GM12878 (cell line): Measurements from ENCODE around the gene SNAPC2. TPM values are rescaled to one million over a fixed set of nuclear protein-coding genes. Genes with fewer than 3 reads are reported as not detected.
A peak's percentile ranks its signal among the peaks of the same experiment; 100 is the strongest.

Experiments
- CREB1 ChIP-seq: IDR thresholded peaks from 2 replicates; pipeline ENCODE4 v1.6.1; 2012; ENCODE audit warnings: low read depth, mild to moderate bottlenecking, inconsistent platforms
- EZH2 ChIP-seq: IDR thresholded peaks from 2 replicates; pipeline ENCODE4 v1.6.1; 2012; ENCODE audit warnings: low read depth, mild to moderate bottlenecking, control low read depth, inconsistent platforms, low read length, borderline replicate concordance; ENCODE audit not compliant: control insufficient read depth
- FOS ChIP-seq: IDR thresholded peaks from 3 replicates; pipeline ENCODE4 v1.6.1; 2011; ENCODE audit warnings: borderline replicate concordance; ENCODE audit not compliant: insufficient read length; ENCODE audit errors: extremely low read depth
- HDAC2 ChIP-seq: fragments of 200-600 bp; sonication (generic); IDR thresholded peaks from 2 replicates; pipeline ENCODE4 v1.6.1; 2017
- IKZF1 ChIP-seq: fragments of 450-650 bp; conservative IDR thresholded peaks from 2 replicates; pipeline ENCODE4 v1.6.1; 2017; ENCODE audit warnings: antibody characterized with exemption, mild to moderate bottlenecking
- NFXL1 ChIP-seq: fragments of 450-650 bp; IDR thresholded peaks from 2 replicates; pipeline ENCODE4 v1.6.1; 2017; ENCODE audit warnings: antibody characterized with exemption, mild to moderate bottlenecking, borderline replicate concordance
- NR2F1 ChIP-seq: fragments of 450-650 bp; conservative IDR thresholded peaks from 2 replicates; pipeline ENCODE4 v1.6.1; 2017; ENCODE audit warnings: mild to moderate bottlenecking
- POU2F2 ChIP-seq: IDR thresholded peaks from 3 replicates; pipeline ENCODE4 v1.6.1; 2011; ENCODE audit warnings: low read depth, mild to moderate bottlenecking, low read length, borderline replicate concordance
- SPI1 ChIP-seq: IDR thresholded peaks from 2 replicates; pipeline ENCODE4 v1.6.1; 2011; ENCODE audit warnings: low read depth, mild to moderate bottlenecking, low read length, moderate library complexity, borderline replicate concordance; ENCODE audit not compliant: insufficient read depth
- SRF ChIP-seq, 2 experiments: IDR thresholded peaks; 2 replicates each; pipeline ENCODE4 v1.6.1; 2011; ENCODE audit warnings: low read depth in 2 of 2, low read length in 2 of 2, mild to moderate bottlenecking in 1 of 2, moderate library complexity in 1 of 2
- TARDBP ChIP-seq: IDR thresholded peaks from 2 replicates; pipeline ENCODE4 v1.6.1; 2016; ENCODE audit warnings: borderline replicate concordance
- TCF3 ChIP-seq: IDR thresholded peaks from 2 replicates; pipeline ENCODE4 v1.6.1; 2012; ENCODE audit warnings: low read depth, mild to moderate bottlenecking, low read length, borderline replicate concordance; ENCODE audit not compliant: insufficient read depth
- YY1 ChIP-seq: IDR thresholded peaks from 2 replicates; pipeline ENCODE4 v1.6.1; 2011; ENCODE audit warnings: low read depth, mild to moderate bottlenecking, low read length
- ZNF217 ChIP-seq: fragments of 450-650 bp; IDR thresholded peaks from 2 replicates; pipeline ENCODE4 v1.6.1; 2017; ENCODE audit warnings: antibody characterized with exemption, mild to moderate bottlenecking
- ZNF622 ChIP-seq: fragments of 450-650 bp; IDR thresholded peaks from 2 replicates; pipeline ENCODE4 v1.6.1; 2017; ENCODE audit warnings: mild to moderate bottlenecking, inconsistent platforms
- ZSCAN29 ChIP-seq: fragments of 450-650 bp; IDR thresholded peaks from 2 replicates; pipeline ENCODE4 v1.6.1; 2017; ENCODE audit warnings: mild to moderate bottlenecking, moderate library complexity
- polyA plus RNA-seq, 11 experiments: library from polyadenylated mRNA; depleted of rRNA in 4 of 11; unstranded in 6 of 11; stranded (reverse) in 5 of 11; fragments of >200 nt; fragmentation: Nextera tagmentation in 4 of 11; fragmentation: Illumina TruSeq in 1 of 11; extraction: Ambion mirVana in 4 of 11; extraction: Trizol in 1 of 11; gene quantifications; 1 replicate in 1 of 11; 2 replicates in 10 of 11; pipeline versions ENCODE4 v1.2.1 to v1.2.3, GENCODE V29; 2011 to 2016; ENCODE audit warnings: inconsistent platforms in 2 of 11, missing spikeins in 2 of 11, low read depth in 1 of 11
- total RNA-seq, 4 experiments: library from RNA; depleted of rRNA in 3 of 4; stranded (reverse); fragments of >200 nt in 3 of 4; fragmentation: Illumina TruSeq in 1 of 4; extraction: Trizol in 1 of 4; gene quantifications; 2 replicates each; pipeline versions ENCODE4 v1.2.1 to v1.2.3, GENCODE V29; 2013 to 2021
- TF ChIP-seq, protein P1 (sequence below): fragments of 150-350 bp; IDR thresholded peaks from 2 replicates; pipeline ENCODE4 v1.6.1; 2014; ENCODE audit warnings: mild to moderate bottlenecking, low read depth, low read length
- TF ChIP-seq, protein P2 (sequence below): fragments of 450-650 bp; IDR thresholded peaks from 2 replicates; pipeline ENCODE4 v1.6.1; 2018; ENCODE audit warnings: mild to moderate bottlenecking, low read depth, moderate library complexity; ENCODE audit not compliant: partially characterized antibody
- TF ChIP-seq, protein P3 (sequence below): fragments of 450-650 bp; formaldehyde crosslinking; IDR thresholded peaks from 2 replicates; pipeline ENCODE4 v1.4.0; 2020; ENCODE audit warnings: mild to moderate bottlenecking, moderate library complexity

Gene SNAPC2
- total and polyA plus RNA-seq, 10 of the 15 experiments (the other 5 are each of a cell fraction or from before 2014, with no cell fraction given): 0.19 to 20.8 (median 12.6) TPM

GRCh38 chr19:7943444-7944176 lies 23.5 kb downstream of the SNAPC2 start, which contains the start of gene TIMM44 (continued):
- TF ChIP-seq POU2F2 (no peak), EZH2 (no peak), CREB1 (peak; percentile 97), SRF (IDR thresholded peaks at IDR 0.05; ENCODE audit: low read depth in 2 of 2, low read length in 2 of 2) (0 out of 4 replicates have a peak, but pooled peaks of 1 of the 2 experiments have one; percentile 46), FOS (peak; percentile 39), ZNF622 (no peak), HDAC2 (no peak), YY1 (peak; percentile 98), NR2F1 (peak; percentile 78), NFXL1 (no peak), TCF3 (peak; percentile 78; the same call in 1 of the 2 replicates), TARDBP (no peak), ZSCAN29 (no peak), SPI1 (no peak), IKZF1 (peak; percentile 70; the same call in 1 of the 2 replicates), ZNF217 (no peak)
- TF ChIP-seq, protein P1, sequence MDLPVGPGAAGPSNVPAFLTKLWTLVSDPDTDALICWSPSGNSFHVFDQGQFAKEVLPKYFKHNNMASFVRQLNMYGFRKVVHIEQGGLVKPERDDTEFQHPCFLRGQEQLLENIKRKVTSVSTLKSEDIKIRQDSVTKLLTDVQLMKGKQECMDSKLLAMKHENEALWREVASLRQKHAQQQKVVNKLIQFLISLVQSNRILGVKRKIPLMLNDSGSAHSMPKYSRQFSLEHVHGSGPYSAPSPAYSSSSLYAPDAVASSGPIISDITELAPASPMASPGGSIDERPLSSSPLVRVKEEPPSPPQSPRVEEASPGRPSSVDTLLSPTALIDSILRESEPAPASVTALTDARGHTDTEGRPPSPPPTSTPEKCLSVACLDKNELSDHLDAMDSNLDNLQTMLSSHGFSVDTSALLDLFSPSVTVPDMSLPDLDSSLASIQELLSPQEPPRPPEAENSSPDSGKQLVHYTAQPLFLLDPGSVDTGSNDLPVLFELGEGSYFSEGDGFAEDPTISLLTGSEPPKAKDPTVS: no peak
- TF ChIP-seq, protein P2, sequence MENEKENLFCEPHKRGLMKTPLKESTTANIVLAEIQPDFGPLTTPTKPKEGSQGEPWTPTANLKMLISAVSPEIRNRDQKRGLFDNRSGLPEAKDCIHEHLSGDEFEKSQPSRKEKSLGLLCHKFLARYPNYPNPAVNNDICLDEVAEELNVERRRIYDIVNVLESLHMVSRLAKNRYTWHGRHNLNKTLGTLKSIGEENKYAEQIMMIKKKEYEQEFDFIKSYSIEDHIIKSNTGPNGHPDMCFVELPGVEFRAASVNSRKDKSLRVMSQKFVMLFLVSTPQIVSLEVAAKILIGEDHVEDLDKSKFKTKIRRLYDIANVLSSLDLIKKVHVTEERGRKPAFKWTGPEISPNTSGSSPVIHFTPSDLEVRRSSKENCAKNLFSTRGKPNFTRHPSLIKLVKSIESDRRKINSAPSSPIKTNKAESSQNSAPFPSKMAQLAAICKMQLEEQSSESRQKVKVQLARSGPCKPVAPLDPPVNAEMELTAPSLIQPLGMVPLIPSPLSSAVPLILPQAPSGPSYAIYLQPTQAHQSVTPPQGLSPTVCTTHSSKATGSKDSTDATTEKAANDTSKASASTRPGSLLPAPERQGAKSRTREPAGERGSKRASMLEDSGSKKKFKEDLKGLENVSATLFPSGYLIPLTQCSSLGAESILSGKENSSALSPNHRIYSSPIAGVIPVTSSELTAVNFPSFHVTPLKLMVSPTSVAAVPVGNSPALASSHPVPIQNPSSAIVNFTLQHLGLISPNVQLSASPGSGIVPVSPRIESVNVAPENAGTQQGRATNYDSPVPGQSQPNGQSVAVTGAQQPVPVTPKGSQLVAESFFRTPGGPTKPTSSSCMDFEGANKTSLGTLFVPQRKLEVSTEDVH: no peak
- TF ChIP-seq, protein P3, sequence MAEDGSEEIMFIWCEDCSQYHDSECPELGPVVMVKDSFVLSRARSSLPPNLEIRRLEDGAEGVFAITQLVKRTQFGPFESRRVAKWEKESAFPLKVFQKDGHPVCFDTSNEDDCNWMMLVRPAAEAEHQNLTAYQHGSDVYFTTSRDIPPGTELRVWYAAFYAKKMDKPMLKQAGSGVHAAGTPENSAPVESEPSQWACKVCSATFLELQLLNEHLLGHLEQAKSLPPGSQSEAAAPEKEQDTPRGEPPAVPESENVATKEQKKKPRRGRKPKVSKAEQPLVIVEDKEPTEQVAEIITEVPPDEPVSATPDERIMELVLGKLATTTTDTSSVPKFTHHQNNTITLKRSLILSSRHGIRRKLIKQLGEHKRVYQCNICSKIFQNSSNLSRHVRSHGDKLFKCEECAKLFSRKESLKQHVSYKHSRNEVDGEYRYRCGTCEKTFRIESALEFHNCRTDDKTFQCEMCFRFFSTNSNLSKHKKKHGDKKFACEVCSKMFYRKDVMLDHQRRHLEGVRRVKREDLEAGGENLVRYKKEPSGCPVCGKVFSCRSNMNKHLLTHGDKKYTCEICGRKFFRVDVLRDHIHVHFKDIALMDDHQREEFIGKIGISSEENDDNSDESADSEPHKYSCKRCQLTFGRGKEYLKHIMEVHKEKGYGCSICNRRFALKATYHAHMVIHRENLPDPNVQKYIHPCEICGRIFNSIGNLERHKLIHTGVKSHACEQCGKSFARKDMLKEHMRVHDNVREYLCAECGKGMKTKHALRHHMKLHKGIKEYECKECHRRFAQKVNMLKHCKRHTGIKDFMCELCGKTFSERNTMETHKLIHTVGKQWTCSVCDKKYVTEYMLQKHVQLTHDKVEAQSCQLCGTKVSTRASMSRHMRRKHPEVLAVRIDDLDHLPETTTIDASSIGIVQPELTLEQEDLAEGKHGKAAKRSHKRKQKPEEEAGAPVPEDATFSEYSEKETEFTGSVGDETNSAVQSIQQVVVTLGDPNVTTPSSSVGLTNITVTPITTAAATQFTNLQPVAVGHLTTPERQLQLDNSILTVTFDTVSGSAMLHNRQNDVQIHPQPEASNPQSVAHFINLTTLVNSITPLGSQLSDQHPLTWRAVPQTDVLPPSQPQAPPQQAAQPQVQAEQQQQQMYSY (CRISPR knock-in tag): no peak
